GM04504 (cell line): Measurements from ENCODE around the gene KRT7.
A peak's percentile ranks its signal among the peaks of the same experiment; 100 is the strongest.

Source experiments
- DNase-seq: peaks from one replicate; pipeline ENCODE4 v3.0.0-alpha.2; 2012; ENCODE audit warnings: low read depth

Gene KRT7

DNA sequence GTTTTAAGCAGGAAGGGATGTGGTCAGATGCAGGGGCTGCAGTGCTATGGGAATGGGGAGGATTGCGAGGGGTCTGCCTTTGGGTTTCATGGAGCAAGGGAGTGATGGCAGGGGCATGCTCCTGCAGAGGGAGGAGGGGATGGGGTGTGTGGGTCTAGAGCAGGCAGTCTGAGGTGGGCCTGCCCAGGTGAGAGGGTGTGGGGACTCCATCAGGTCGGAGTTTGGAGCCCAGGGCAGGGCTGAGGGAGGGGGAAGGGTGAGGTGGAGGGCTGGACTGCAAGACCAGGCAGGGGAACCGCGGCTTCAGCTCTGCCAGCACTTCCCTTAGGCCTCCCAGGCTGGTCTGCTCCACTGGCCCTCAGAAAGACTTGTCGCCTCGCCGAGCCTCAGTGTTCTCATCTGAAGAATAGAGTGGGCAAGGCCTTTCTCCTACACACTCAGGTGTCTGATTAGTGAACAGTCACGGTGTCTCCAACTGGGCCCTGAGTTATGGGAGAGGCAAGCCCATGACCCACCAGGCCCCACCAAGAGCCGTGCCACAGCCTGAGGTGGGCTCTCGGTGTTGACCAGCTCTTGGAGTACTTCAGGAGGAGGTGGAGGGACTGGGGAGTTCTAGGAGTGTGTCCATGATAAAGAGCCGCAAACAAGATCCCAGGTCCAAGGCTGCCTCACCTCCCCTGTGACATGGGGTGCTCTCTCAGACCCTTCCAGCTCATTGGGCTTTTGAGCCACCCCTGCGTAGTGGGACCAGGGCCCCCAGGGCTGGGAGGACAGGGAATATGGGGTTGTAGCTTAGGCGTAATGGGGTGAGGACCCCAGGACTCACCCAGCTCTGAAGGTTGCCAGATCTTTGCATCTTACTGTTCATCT is 21.1 kb upstream of the KRT7 start:
- DNase-seq = no peak

DNA sequence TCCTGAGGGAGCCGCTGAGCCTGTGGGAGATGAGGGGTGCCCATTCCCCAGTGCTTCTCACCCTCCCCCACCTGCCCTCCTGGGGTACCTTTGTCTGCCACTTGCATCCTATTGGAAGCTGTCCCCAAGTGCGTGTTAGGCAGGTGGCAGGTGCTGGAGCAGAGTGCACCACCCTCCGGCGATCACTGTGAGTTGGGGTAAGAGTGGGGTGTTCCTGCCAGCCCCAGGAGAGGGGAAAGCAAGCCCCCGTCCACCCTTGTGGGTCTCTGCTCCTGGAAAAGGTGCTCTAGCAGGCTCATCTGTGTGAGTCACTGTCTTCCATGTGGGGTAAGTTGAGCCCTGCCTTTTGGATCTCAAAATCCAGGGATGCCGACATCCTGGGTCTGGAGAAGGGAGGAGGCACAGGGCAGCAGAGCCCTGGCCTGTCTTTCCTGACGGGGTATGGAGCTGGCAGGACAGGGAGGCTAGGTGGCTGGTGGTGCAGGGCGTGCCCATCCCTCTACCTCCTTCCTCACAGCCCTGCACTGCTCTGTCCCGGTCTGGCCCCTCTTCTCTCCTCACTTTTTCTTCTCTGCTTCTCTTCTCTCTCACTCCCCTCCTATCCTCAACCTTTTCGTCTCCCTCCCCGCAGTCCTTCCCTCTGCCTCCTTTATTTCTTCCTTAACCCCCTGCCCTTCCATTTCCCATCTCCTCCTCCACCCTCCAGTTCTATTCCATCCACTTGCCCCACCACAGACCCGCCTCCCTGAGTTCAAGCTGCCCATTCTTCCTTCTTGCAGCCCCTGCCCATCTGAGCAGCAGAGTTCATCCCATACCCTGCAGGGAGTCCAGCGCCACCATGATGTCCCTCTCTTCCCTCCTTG is 20.1 kb upstream of the KRT7 start:
- DNase-seq = no peak

- peak; percentile 58 for DNase-seq
Observed at GRCh38 chr12:52213564-52214420, 19.3 kb upstream of the KRT7 start.

GRCh38 chr12:52214421-52214802 is 18.6 kb upstream of the KRT7 start:
- DNase-seq = no peak

DNA sequence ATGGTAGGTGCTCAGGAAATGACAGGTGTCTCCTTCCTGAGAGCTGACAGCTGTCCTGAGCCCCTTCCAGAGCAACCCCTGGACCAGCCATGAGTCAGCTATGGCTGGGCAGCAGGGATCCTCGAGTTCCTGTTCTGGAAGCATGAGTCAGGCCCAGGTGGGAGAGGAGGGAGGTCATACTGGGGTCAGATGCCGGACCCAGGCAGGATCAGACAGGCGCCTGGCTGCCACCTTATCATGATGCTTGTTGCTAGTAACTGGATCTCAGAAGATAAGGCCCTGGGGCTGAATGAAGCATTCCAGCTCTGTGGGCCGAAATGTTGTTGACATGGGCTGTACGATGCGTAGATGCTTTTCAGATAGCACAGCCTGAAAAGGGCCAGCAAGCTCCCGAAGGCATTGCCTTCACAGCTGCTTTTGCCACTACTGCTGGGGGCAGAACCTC is 17.4 kb upstream of the KRT7 start:
- DNase-seq = no peak

DNA sequence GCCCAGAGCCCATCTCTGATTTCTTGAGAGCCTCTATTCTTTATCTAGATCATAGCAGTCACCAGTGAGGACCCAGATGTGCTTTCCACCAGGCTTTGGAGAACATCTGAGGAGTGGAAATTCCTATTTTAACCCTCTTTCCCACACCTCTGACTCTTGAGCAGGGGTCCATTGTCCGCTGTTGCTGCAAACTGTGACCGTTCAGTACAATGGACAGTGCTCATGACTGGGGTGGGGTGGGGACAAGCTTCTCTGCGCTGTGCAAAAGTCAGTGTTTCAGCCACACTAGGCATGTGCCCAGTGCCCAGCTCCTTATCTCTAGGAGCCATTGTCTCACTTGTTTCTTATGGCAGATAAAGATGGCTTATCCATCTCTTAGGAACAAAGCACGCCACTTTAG is 16.9 kb upstream of the KRT7 start:
- DNase-seq = no peak

- DNase-seq = no peak
Observed at GRCh38 chr12:52216807-52217206, 16.2 kb upstream of the KRT7 start.

DNA sequence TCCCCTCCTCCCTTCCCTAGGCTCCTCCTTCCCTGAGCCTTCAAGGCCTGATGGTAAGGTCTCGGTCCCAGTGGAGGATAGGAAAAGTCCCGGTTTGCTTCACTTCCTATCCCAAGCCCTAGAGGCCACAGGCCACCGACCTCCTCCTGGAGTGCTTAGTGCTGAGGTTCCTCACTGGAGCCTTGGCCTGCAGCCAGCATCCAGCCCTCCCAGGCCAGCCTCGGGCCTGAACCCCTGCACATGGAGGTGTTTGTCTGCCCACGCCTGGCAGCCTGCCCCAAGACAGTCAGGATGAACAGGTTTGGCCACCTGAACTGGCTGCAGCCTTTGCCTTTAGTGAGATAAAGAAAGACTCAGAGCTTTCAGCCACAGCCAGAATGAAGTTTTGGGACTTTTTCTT is 15.8 kb upstream of the KRT7 start:
- DNase-seq = no peak

DNA sequence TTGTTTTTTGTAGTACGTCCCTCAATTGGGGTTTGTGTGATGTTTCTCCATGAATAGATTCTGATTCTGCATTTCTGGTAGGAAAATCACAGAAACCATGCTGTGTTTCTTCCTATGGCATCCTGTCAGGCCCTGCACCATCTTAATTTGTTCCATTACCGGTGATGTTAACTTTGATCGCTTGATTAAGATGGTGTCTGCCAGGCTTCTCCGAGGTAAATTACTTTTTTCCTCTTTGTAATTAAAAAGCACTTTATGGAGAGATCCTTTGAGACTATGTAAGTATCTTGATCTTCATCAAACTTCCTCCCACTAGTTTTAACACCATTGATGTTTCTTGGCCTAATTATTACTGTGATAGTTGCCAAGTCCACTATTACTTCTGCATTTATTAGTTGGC is 15.0 kb upstream of the KRT7 start:
- no peak for DNase-seq

GRCh38 chr12:52220477-52220876 is 12.6 kb upstream of the KRT7 start:
- no peak for DNase-seq

DNA sequence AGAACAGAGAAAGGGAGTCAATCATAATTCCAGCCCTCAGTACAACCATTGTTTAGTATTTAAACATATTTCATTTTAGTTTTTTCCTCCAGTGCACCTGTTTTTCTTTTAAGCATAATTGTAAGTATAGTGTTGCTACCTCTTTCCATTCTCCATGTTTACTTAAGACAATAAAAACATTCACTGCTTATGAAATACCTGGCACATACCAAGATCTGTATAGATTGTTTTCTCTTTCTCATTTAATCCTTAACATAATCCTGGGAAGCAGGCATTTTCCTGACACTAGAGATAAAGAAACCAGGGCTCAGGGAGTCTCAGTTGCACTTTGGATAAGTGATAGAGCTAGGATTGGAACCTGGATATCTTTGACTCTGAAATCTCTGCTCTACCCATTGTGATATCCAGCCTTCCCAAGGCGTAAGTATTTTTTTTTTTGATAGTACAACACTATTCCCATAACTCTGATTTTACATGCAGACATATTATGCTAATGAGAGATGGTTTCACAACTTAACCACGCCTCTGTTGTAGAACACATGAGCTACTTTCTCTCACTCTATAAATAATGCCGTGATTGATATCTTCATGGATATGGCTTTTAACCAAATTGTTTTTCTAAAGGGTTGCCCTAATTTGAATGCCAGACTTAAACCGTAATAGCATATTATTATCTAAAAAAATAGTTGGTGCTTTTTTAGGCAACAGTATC is 11.8 kb upstream of the KRT7 start:
- DNase-seq = no peak

DNA sequence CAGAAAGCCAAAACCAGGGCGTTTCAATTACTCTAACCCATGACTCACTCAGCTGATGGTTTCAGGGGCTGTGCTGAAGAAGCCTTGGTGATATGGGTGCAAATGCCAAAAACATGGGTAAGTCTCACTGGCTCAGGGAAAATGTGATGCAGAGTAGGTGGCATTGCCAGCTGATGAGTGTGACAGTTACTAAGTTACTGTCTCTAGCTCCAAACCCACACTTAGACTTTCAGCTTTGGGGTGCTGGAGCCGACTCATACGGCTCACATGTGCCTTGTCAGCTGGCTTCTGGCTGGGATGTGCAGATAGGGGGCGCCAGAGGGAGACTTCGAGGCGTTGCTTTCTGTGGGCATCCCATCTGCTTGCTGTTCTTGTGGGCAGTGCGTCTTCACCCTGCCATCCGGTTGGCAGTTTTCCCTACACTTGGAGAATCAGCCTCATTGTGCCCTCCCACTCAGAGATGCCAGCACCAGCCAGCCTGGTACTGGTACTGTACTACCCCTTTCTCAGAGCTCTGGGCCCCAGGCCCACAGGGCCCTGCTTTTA is 11.1 kb upstream of the KRT7 start:
- DNase-seq = no peak

DNA sequence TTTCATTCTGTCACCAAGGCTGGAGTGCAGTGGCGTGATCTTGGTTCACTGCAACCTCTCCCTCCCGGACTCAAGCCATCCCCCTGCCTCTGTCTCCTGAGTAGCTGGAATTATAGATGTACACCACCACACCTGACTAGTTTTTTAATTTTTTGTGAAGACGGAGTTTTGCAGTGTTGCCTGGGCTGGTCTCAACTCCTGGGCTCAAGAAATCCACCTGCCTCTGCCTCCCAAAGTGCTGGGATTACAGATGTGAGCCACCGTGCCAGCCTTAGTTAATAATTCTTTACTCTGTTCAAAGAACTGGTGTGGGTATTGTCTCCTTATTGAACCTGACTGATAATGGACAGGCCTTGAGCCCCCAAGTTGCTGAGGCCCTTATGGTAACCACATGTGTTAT is 10.4 kb upstream of the KRT7 start:
- DNase-seq = no peak

GRCh38 chr12:52223406-52224039 is 9.5 kb upstream of the KRT7 start:
- no peak for DNase-seq

DNA sequence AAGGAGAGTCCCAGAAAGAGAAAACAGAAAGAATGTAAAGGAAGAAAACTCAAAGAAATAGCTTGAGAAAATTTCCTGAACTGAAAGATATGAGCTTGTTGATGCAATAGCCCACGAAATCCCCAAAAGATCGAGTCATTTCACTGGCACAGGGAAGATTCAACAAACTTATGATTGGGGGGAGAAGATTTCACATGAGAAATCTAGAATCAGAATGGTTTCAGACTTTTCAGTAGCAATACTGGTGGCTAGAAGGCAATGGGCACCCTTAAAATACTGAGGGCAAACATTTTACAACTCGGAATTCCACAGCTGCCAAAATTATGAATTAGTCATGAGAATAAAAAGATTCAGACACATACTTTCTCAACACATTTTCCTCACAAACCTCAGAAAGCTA is 8.9 kb upstream of the KRT7 start:
- DNase-seq = no peak

- DNase-seq = no peak
Observed at GRCh38 chr12:52225752-52226151, 7.3 kb upstream of the KRT7 start.

- DNase-seq = no peak
Observed at GRCh38 chr12:52226446-52226845, 6.6 kb upstream of the KRT7 start.

DNA sequence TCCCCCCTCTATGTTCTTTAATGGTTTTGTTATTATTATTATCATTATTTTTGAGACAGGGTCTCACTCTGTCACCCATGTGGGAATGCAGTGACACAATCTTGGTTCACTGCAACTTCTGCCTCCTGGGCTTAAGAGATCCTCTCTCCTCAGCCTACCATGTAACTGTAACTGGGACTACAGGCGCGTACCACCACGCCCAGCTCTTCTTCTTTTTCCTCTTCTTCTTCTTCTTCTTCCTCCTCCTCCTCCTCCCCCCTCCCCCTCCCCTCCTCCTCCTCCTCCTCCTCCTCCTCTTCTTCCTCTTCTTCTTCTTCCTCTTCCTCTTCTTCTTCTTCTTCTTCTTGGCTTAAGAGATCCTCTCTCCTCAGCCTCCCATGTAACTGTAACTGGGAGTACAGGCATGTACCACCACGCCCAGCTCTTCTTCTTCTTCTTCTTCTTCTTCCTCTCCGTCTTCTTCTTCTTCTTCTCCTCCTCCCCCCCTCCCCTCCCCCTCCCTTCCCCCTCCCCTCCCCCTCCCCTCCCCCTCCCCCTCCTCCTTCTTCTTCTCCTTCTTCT is 5.4 kb upstream of the KRT7 start:
- DNase-seq = no peak

DNA sequence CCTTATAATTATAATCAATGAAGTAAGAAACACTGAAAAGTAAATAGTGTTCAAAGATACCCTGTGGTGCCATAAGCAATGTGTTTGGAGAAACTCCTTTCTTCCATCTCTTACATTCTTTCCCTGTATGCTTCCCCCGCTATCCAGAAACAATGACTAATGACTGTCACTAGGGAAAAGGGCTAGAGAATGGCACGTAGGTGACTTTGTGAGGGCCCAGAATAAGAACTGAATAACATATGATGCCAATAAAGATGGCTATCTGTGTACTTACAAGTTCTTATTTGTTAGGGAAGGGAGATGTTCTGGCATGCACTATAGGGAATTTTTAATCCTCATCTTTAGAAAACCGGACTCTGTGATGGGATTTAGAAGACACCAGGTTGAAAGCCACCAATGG is 4.7 kb upstream of the KRT7 start:
- DNase-seq = no peak

- DNase-seq = no peak
Observed at GRCh38 chr12:52228931-52229330, 4.1 kb upstream of the KRT7 start.
